ENCODE data around the gene NAP1L3. TPM values are rescaled to one million over a fixed set of nuclear protein-coding genes. Genes with fewer than 3 reads are reported as not detected.

Gene NAP1L3
- 1.7 and 1.9 TPM in 2 replicates for total RNA-seq (2014; rRNA removed; shearing (Covaris generic))
- polyA plus RNA-seq (2015; cell fraction: cytosol; rRNA removed) = 2.2 and 2.3 TPM in 2 replicates
- 3.9 and 4.2 TPM in 2 replicates for polyA plus RNA-seq (2015; cell fraction: nucleus; rRNA removed)

- peak; percentile 83 for DNase-seq (ENCODE audit: low read depth, low spot score)
- in situ Hi-C loops (cut with HindIII; ENCODE audit: low pct_unique_long_range_greater_than_20kb, low sequenced_read_pairs) = no loop called here
Measured at GRCh38 chrX:93673056-93673868, at the start of gene NAP1L3. NAP1L3 (minus strand) TSS chrX:93673578; CDS start chrX:93673304, 274 bp downstream.

- no peak for DNase-seq (ENCODE audit: low read depth, low spot score)
- in situ Hi-C loops (cut with HindIII; ENCODE audit: low pct_unique_long_range_greater_than_20kb, low sequenced_read_pairs) = no loop called here
Measured at GRCh38 chrX:93711076-93711475, 37.7 kb upstream of the NAP1L3 start.

- no peak for DNase-seq (ENCODE audit: low read depth, low spot score)
- in situ Hi-C loops (cut with HindIII; ENCODE audit: low pct_unique_long_range_greater_than_20kb, low sequenced_read_pairs) = no loop called here
Measured at GRCh38 chrX:93703701-93704100, 30.3 kb upstream of the NAP1L3 start.

GRCh38 chrX:93695981-93696380 lies 22.6 kb upstream of the NAP1L3 start:
- in situ Hi-C loops (cut with HindIII; ENCODE audit: low pct_unique_long_range_greater_than_20kb, low sequenced_read_pairs) = no loop called here
- peak; percentile 72 for DNase-seq (ENCODE audit: low read depth, low spot score)

- in situ Hi-C loops (cut with HindIII; ENCODE audit: low pct_unique_long_range_greater_than_20kb, low sequenced_read_pairs) = no loop called here
- DNase-seq (ENCODE audit: low read depth, low spot score) = no peak
Measured at GRCh38 chrX:93673869-93674271, 492 bp upstream of the NAP1L3 start, which contains the start of gene FAM133A. FAM133A (plus strand) TSS chrX:93674206; CDS start chrX:93709420, 35,214 bp downstream.

GRCh38 chrX:93660575-93660974 lies 12.8 kb downstream of the NAP1L3 start:
- DNase-seq (ENCODE audit: low read depth, low spot score) = no peak
- in situ Hi-C loops (cut with HindIII; ENCODE audit: low pct_unique_long_range_greater_than_20kb, low sequenced_read_pairs) = no loop called here

GRCh38 chrX:93649381-93649780 lies 24.0 kb downstream of the NAP1L3 start:
- in situ Hi-C loops (cut with HindIII; ENCODE audit: low pct_unique_long_range_greater_than_20kb, low sequenced_read_pairs) = no loop called here
- no peak for DNase-seq (ENCODE audit: low read depth, low spot score)

- in situ Hi-C loops (cut with HindIII; ENCODE audit: low pct_unique_long_range_greater_than_20kb, low sequenced_read_pairs) = no loop called here
Measured at GRCh38 chrX:93637591-93637990, 35.8 kb downstream of the NAP1L3 start.

More at GRCh38 chrX:93637591-93637990, 35.8 kb downstream of the NAP1L3 start:
- DNase-seq (ENCODE audit: low read depth, low spot score) = no peak

Other genes starting within 250 kb of the NAP1L3 start
- gene FAM133A, start 628 bp upstream of the NAP1L3 start, total RNA-seq (2014; rRNA removed; shearing (Covaris generic)) = 12.7 and 13.4 TPM in 2 replicates

Measured in SK-MEL-5 (cell line).